ENCODE results near the gene CHODL. TPM values are rescaled to one million over a fixed set of nuclear protein-coding genes. Genes with fewer than 3 reads are reported as not detected.

Gene CHODL, protein sequence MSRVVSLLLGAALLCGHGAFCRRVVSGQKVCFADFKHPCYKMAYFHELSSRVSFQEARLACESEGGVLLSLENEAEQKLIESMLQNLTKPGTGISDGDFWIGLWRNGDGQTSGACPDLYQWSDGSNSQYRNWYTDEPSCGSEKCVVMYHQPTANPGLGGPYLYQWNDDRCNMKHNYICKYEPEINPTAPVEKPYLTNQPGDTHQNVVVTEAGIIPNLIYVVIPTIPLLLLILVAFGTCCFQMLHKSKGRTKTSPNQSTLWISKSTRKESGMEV
- total RNA-seq = 1 to 10 TPM in 3 of 4 donors, under 1 TPM in 1; 0.48 to 9.5 (median 2.9) TPM

GRCh38 chr21:18244671-18245463 is at the start of gene CHODL:
CHODL (plus strand) TSS chr21:18244833; CDS start chr21:18245224, 391 bp downstream.
- TF ChIP-seq CTCF (IDR thresholded peaks at IDR 0.05) = no peak
- DNase-seq (ENCODE audit: low spot score) (no peak), ATAC-seq (ENCODE audit: low FRiP score) (peak; percentile 89)

- TF ChIP-seq CTCF (IDR thresholded peaks at IDR 0.05) = no peak
- ATAC-seq (ENCODE audit: low FRiP score) (no peak), DNase-seq (ENCODE audit: low spot score) (no peak)
Observed at GRCh38 chr21:18204931-18205330, 39.7 kb upstream of the CHODL start.

GRCh38 chr21:18218331-18218730 is 26.3 kb upstream of the CHODL start:
- ATAC-seq (ENCODE audit: low FRiP score) (no peak), DNase-seq (ENCODE audit: low spot score) (no peak)
- TF ChIP-seq CTCF (IDR thresholded peaks at IDR 0.05) = no peak

DNA sequence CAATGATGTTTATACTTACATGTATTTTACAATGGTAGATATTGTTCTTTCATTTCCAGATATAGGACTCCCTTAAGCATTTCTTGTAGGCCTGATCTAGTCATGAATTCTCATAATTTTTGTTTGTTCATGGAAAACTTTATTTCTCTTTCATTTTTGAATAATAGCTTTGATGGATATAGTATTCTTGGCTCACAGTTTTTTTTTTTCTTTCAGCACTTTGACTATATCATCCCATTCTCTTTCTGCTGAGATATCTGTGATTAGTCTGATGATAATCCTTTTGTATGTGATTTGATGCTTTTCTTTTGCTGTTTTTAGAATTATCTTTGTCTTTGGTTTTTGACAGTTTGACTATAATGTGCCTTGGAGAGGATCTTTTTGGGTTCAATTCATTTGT is 24.1 kb upstream of the CHODL start:
- TF ChIP-seq CTCF (IDR thresholded peaks at IDR 0.05) = no peak
- DNase-seq (ENCODE audit: low spot score) (no peak), ATAC-seq (ENCODE audit: low FRiP score) (no peak)

DNA sequence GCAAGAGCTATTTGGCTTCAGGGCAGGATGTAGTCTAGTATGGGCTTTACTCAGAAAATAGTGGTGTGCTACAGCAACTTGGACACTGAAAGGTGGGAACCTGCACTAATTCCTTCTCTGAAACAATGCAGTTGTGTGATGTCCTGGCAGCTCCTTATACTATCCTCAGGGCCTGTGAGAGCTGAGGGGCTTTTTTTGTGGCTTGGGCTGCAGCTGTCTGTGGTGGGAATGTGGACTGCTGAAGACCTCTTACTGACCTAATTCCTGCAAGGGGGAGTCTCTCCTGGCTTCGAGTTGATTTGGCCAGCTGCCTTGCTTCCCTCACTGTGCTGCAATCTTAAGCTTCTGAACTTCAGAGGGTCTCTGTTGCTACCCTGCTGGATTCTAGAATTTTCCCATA is 22.3 kb upstream of the CHODL start:
- ATAC-seq (ENCODE audit: low FRiP score) = no peak
- no peak for TF ChIP-seq CTCF (IDR thresholded peaks at IDR 0.05)

GRCh38 chr21:18228060-18228739 is 16.4 kb upstream of the CHODL start:
- ATAC-seq (ENCODE audit: low FRiP score) (no peak), DNase-seq (ENCODE audit: low spot score) (no peak)
- no peak for TF ChIP-seq CTCF (IDR thresholded peaks at IDR 0.05)

More for the DNA sequence above, 22.3 kb upstream of the CHODL start:
- DNase-seq (ENCODE audit: low spot score) = no peak

Measured in omental fat pad (tissue), 4 donors.